Neural cell (in vitro differentiated cells): ENCODE measurements around the gene COL6A3. TPM values are rescaled to one million over a fixed set of nuclear protein-coding genes. Genes with fewer than 3 reads are reported as not detected.

Experiments
- H2AFZ ChIP-seq: fragments of 200-600, 300-800 bp; sonication (generic), shearing (Covaris generic); 2 replicates; pipeline ENCODE4 v1.6.0; 2014; ENCODE audit warnings: low read depth, mild to moderate bottlenecking, antibody characterized with exemption, low read length, moderate library complexity
- H3F3A ChIP-seq: fragments of 200-600 bp; shearing (Covaris generic); 2 replicates; pipeline ENCODE4 v1.6.1; 2016; ENCODE audit warnings: mild to moderate bottlenecking, moderate library complexity, mixed read lengths, antibody characterized with exemption, low read length; ENCODE audit not compliant: insufficient read depth, poor library complexity, severe bottlenecking
- H3K27ac ChIP-seq: fragments of 200-600, 300-800 bp; sonication (generic), shearing (Covaris generic); 2 replicates; pipeline ENCODE4 v1.5.1; 2014; ENCODE audit warnings: mild to moderate bottlenecking, low read length, moderate library complexity
- H3K27me3 ChIP-seq: fragments of 300-800, 200-600 bp; sonication (generic), shearing (Covaris generic); 2 replicates; pipeline ENCODE4 v1.6.0; 2014; ENCODE audit warnings: mild to moderate bottlenecking, low read depth, low read length, moderate library complexity; ENCODE audit not compliant: insufficient read depth
- H3K36me3 ChIP-seq: fragments of 300-800, 200-600 bp; sonication (generic), shearing (Covaris generic); 2 replicates; pipeline ENCODE4 v1.5.1; 2014; ENCODE audit warnings: mild to moderate bottlenecking, antibody characterized with exemption, low read length, moderate library complexity; ENCODE audit not compliant: insufficient read depth
- H3K4me2 ChIP-seq: fragments of 300-800, 200-600 bp; sonication (generic), shearing (Covaris generic); 2 replicates; pipeline ENCODE4 v1.6.0; 2014; ENCODE audit warnings: mild to moderate bottlenecking, low read length
- H3K4me3 ChIP-seq: fragments of 300-800, 200-600 bp; sonication (generic), shearing (Covaris generic); 2 replicates; pipeline ENCODE4 v1.5.1; 2014; ENCODE audit warnings: mild to moderate bottlenecking, low read length, moderate library complexity
- H3K79me2 ChIP-seq: fragments of 200-600 bp; shearing (Covaris generic); replicated peaks from 2 replicates; pipeline ENCODE4 v1.6.0; 2014; ENCODE audit warnings: mild to moderate bottlenecking, low read length, moderate library complexity; ENCODE audit not compliant: insufficient read depth
- H3K9ac ChIP-seq: fragments of 300-800, 200-600 bp; sonication (generic), shearing (Covaris generic); 2 replicates; pipeline ENCODE4 v1.6.1; 2016; ENCODE audit warnings: mild to moderate bottlenecking, low read length, mixed read lengths
- H3K9me2 ChIP-seq: fragments of 200-600 bp; shearing (Covaris generic); 2 replicates; pipeline ENCODE4 v1.6.1; 2016; ENCODE audit warnings: mild to moderate bottlenecking, low read length, mixed read lengths; ENCODE audit not compliant: insufficient read depth
- H3K9me3 ChIP-seq: fragments of 200-600, 300-800 bp; sonication (generic), shearing (Covaris generic); 2 replicates; pipeline ENCODE4 v1.6.1; 2016; ENCODE audit warnings: mild to moderate bottlenecking, mixed run types, low read length, moderate library complexity, mixed read lengths
- H4K20me1 ChIP-seq: fragments of 200-600 bp; shearing (Covaris generic); 2 replicates; pipeline ENCODE4 v1.6.1; 2016; ENCODE audit warnings: mild to moderate bottlenecking, mixed run types; ENCODE audit not compliant: insufficient read depth
- CTCF ChIP-seq: fragments of 450-650 bp; IDR thresholded peaks from 2 replicates; pipeline ENCODE4 v1.5.1; 2014; ENCODE audit warnings: antibody characterized with exemption, mild to moderate bottlenecking, moderate library complexity; ENCODE audit not compliant: poor library complexity, severe bottlenecking
- EP300 ChIP-seq: fragments of 450-650 bp; conservative IDR thresholded peaks from 2 replicates; pipeline ENCODE4 v1.6.1; 2014; ENCODE audit warnings: antibody characterized with exemption, mild to moderate bottlenecking, moderate library complexity; ENCODE audit not compliant: poor library complexity, severe bottlenecking
- EZH2 ChIP-seq: fragments of 200-600, 300-800 bp; shearing (Covaris generic), sonication (generic); IDR thresholded peaks from 2 replicates; pipeline ENCODE4 v1.6.1; 2014; ENCODE audit warnings: antibody characterized with exemption, low read length, borderline replicate concordance, mild to moderate bottlenecking; ENCODE audit not compliant: insufficient read depth, poor library complexity, severe bottlenecking
- MXI1 ChIP-seq: fragments of 450-650 bp; conservative IDR thresholded peaks from 2 replicates; pipeline ENCODE4 v1.6.1; 2014; ENCODE audit warnings: antibody characterized with exemption, mild to moderate bottlenecking; ENCODE audit not compliant: poor library complexity, severe bottlenecking
- POLR2AphosphoS5 ChIP-seq: IDR thresholded peaks from 2 replicates; pipeline ENCODE4 v1.6.1; 2012
- RAD21 ChIP-seq: fragments of 450-650 bp; conservative IDR thresholded peaks from 2 replicates; pipeline ENCODE4 v1.6.1; 2014; ENCODE audit warnings: antibody characterized with exemption, mild to moderate bottlenecking, moderate library complexity
- REST ChIP-seq: IDR thresholded peaks from 2 replicates; pipeline ENCODE4 v1.6.1; 2012; ENCODE audit warnings: borderline replicate concordance
- SMC3 ChIP-seq: fragments of 450-650 bp; conservative IDR thresholded peaks from 2 replicates; pipeline ENCODE4 v1.6.1; 2014; ENCODE audit warnings: antibody characterized with exemption, mild to moderate bottlenecking, moderate library complexity; ENCODE audit not compliant: poor library complexity
- TAF1 ChIP-seq: IDR thresholded peaks from 2 replicates; pipeline ENCODE4 v1.6.1; 2012; ENCODE audit warnings: low read depth
- polyA plus RNA-seq: library from polyadenylated mRNA; depleted of rRNA; stranded (reverse); fragments of >200 nt; gene quantifications from 2 replicates; pipeline ENCODE4 v1.2.3, GENCODE V29; 2014

COL6A3 gene
- polyA plus RNA-seq, 1 donor from 2014 or later = 0.05 TPM

- H3K27me3 ChIP-seq = no peaks in the 10 kb centered on the region
- no peak overlapping the region for H3K9ac ChIP-seq
- H3F3A ChIP-seq = no peaks in the 10 kb centered on the region
- no peaks in the 10 kb centered on the region for H3K36me3 ChIP-seq
- no peaks in the 10 kb centered on the region for H3K9me3 ChIP-seq
- no peak overlapping the region for H3K4me2 ChIP-seq
- H3K9me2 ChIP-seq = no peaks in the 10 kb centered on the region
- H4K20me1 ChIP-seq = no peaks in the 10 kb centered on the region
- no peak overlapping the region for H2AFZ ChIP-seq
- no peaks in the 10 kb centered on the region for H3K79me2 ChIP-seq
- H3K4me3 ChIP-seq = no peak overlapping the region
- no peak for TF ChIP-seq CTCF
- TF ChIP-seq RAD21 = no peak
- TF ChIP-seq EZH2 = no peak
- no peak for TF ChIP-seq POLR2AphosphoS5
- TF ChIP-seq REST = no peak
- no peak for TF ChIP-seq EP300
- TF ChIP-seq MXI1 = no peak
- TF ChIP-seq SMC3 = no peak
- no peak for TF ChIP-seq TAF1
- no peak overlapping the region for H3K27ac ChIP-seq
These were observed 22.8 kb downstream of the COL6A3 start for GRCh38 chr2:237391140-237391539.

- Histone ChIP-seq H3K36me3 (no peaks in the 10 kb centered on the region), H3K9me2 (no peaks in the 10 kb centered on the region), H3K27me3 (no peaks in the 10 kb centered on the region), H3K27ac (no peak overlapping the region), H3K4me2 (no peak overlapping the region), H3K9ac (no peak overlapping the region), H4K20me1 (no peaks in the 10 kb centered on the region), H3K9me3 (no peaks in the 10 kb centered on the region), H3K4me3 (no peak overlapping the region), H2AFZ (no peak overlapping the region), H3F3A (no peaks in the 10 kb centered on the region), H3K79me2 (no peaks in the 10 kb centered on the region)
- no peak for TF ChIP-seq POLR2AphosphoS5
- TF ChIP-seq CTCF = no peak
- no peak for TF ChIP-seq RAD21
- no peak for TF ChIP-seq EP300
- TF ChIP-seq SMC3 = no peak
- no peak for TF ChIP-seq EZH2
- TF ChIP-seq MXI1 = no peak
- TF ChIP-seq REST = no peak
- no peak for TF ChIP-seq TAF1
These were observed 23.7 kb downstream of the COL6A3 start for GRCh38 chr2:237390235-237390634.
